K562 (cell line): Measurements from ENCODE around the gene PLBD1.

Experiments used
- CTCF ChIP-seq, 3 experiments: IDR thresholded peaks in 2 of 3; conservative IDR thresholded peaks in 1 of 3; 2 replicates each; pipeline ENCODE4 v1.5.1; 2011 to 2012; ENCODE audit warnings: low read length in 3 of 3, mild to moderate bottlenecking in 3 of 3, control low read depth in 2 of 3, improper control_type of control experiment in 1 of 3, inconsistent platforms in 1 of 3, low read depth in 1 of 3, mixed read lengths in 1 of 3, moderate library complexity in 1 of 3; ENCODE audit not compliant: insufficient read depth in 2 of 3
- E2F6 ChIP-seq, 2 experiments: IDR thresholded peaks; 2 replicates each; pipeline ENCODE4 v1.6.1; 2011; ENCODE audit warnings: borderline replicate concordance in 1 of 2, control low read depth in 1 of 2, low read depth in 1 of 2, low read length in 1 of 2, mild to moderate bottlenecking in 1 of 2, mixed read lengths in 1 of 2, moderate library complexity in 1 of 2; ENCODE audit not compliant: insufficient read depth in 1 of 2, insufficient read length in 1 of 2, poor library complexity in 1 of 2, severe bottlenecking in 1 of 2; ENCODE audit errors: extremely low read depth in 1 of 2
- FOS ChIP-seq: IDR thresholded peaks from 3 replicates; pipeline ENCODE4 v1.6.1; 2011; ENCODE audit not compliant: insufficient read length; ENCODE audit errors: extremely low read depth
- FOSL1 ChIP-seq: fragments of 200-800 bp; sonication (Bioruptor generic); conservative IDR thresholded peaks from 2 replicates; pipeline ENCODE4 v1.6.1; 2016; ENCODE audit warnings: missing genetic modification characterization, missing compliant biosample characterization
- MAFK ChIP-seq: IDR thresholded peaks from 2 replicates; pipeline ENCODE4 v1.6.1; 2011; ENCODE audit warnings: low read length, improper control_type of control experiment
- NFE2 ChIP-seq: IDR thresholded peaks from 2 replicates; pipeline ENCODE4 v1.6.1; 2014; ENCODE audit warnings: antibody characterized with exemption, low read depth
- PHF21A ChIP-seq: fragments of 450-650 bp; IDR thresholded peaks from 2 replicates; pipeline ENCODE4 v1.6.1; 2017; ENCODE audit warnings: low read depth, borderline replicate concordance
- POLR2A ChIP-seq: fragments of 450-650 bp; conservative IDR thresholded peaks from 2 replicates; pipeline ENCODE4 v1.6.1; 2016
- POLR2AphosphoS5 ChIP-seq: IDR thresholded peaks from 2 replicates; pipeline ENCODE4 v1.6.1; 2011; ENCODE audit warnings: mild to moderate bottlenecking, low read depth, low read length, moderate library complexity; ENCODE audit not compliant: control insufficient read depth, insufficient read depth
- STAT6 ChIP-seq: sonication (generic); formaldehyde crosslinking; IDR thresholded peaks from 2 replicates; pipeline ENCODE4 v1.8.1; 2023; ENCODE audit warnings: mild to moderate bottlenecking, missing genetic modification reagents
- SUPT5H ChIP-seq: fragments of 450-650 bp; IDR thresholded peaks from 2 replicates; pipeline ENCODE4 v1.6.1; 2016

GRCh38 chr12:14612250-14612649, 44.6 kb upstream of the PLBD1 start:
- no peak for TF ChIP-seq SUPT5H
- no peak for TF ChIP-seq PHF21A
- TF ChIP-seq POLR2A = no peak
- no peak for TF ChIP-seq POLR2AphosphoS5
- no peak for TF ChIP-seq E2F6 (IDR thresholded peaks at IDR 0.05; ENCODE audit: borderline replicate concordance in 1 of 2, extremely low read depth in 1 of 2, insufficient read depth in 1 of 2, insufficient read length in 1 of 2, low read depth in 1 of 2, low read length in 1 of 2, poor library complexity in 1 of 2, severe bottlenecking in 1 of 2)
- TF ChIP-seq NFE2 = no peak
- TF ChIP-seq FOS = no peak
- no peak for TF ChIP-seq CTCF (IDR thresholded peaks at IDR 0.05 in 2 of 3, conservative IDR thresholded peaks at IDR 0.05 in 1 of 3; ENCODE audit: insufficient read depth in 2 of 3, low read depth in 1 of 3, low read length in 3 of 3)
- TF ChIP-seq STAT6 = no peak
- no peak for TF ChIP-seq FOSL1 (tag)
- TF ChIP-seq MAFK = no peak
